Measurements from ENCODE around the gene EPHB6.

Gene EPHB6

GRCh38 chr7:142854372-142855113 lies at the start of gene EPHB6:
EPHB6 (plus strand) TSS chr7:142855076; CDS start chr7:142863228, 8,152 bp downstream.
- peak; percentile 66 for DNase-seq (ENCODE audit: low read depth)
- TF ChIP-seq CTCF (IDR thresholded peaks at IDR 0.05; ENCODE audit: low read length, missing control alignments), result no peak
- H3K4me3 ChIP-seq (replicated peaks; ENCODE audit: low read depth, low read length), result peak within 1 kb of the TSS; percentile 71

GRCh38 chr7:142805350-142806021 lies 49.4 kb upstream of the EPHB6 start:
- no peak for DNase-seq (ENCODE audit: low read depth)
- no peak for TF ChIP-seq CTCF (IDR thresholded peaks at IDR 0.05; ENCODE audit: low read length, missing control alignments)
- no peak overlapping the region for H3K4me3 ChIP-seq (replicated peaks; ENCODE audit: low read depth, low read length)

DNA sequence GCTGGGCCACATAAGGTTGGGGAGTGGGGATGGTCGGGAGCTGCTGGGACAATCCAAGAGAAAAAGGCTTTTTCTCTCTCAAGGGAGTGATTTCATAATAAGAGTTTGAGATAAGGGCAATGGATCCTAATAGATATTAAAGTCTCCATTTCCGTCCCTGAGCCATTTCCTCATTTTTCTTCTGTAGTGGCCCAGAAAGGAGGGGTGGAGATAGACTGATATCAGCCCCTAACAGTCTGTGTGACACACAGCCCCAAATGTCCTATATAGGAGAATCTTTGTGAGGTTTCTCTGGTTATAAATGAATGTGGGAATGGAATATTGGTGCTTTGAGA lies 48.9 kb upstream of the EPHB6 start:
- DNase-seq (ENCODE audit: low read depth), result no peak
- TF ChIP-seq CTCF (IDR thresholded peaks at IDR 0.05; ENCODE audit: low read length, missing control alignments), result no peak
- no peak overlapping the region for H3K4me3 ChIP-seq (replicated peaks; ENCODE audit: low read depth, low read length)

GRCh38 chr7:142806957-142807356 lies 47.9 kb upstream of the EPHB6 start:
- no peak for TF ChIP-seq CTCF (IDR thresholded peaks at IDR 0.05; ENCODE audit: low read length, missing control alignments)
- H3K4me3 ChIP-seq (replicated peaks; ENCODE audit: low read depth, low read length), result no peak overlapping the region
- DNase-seq (ENCODE audit: low read depth), result no peak

DNA sequence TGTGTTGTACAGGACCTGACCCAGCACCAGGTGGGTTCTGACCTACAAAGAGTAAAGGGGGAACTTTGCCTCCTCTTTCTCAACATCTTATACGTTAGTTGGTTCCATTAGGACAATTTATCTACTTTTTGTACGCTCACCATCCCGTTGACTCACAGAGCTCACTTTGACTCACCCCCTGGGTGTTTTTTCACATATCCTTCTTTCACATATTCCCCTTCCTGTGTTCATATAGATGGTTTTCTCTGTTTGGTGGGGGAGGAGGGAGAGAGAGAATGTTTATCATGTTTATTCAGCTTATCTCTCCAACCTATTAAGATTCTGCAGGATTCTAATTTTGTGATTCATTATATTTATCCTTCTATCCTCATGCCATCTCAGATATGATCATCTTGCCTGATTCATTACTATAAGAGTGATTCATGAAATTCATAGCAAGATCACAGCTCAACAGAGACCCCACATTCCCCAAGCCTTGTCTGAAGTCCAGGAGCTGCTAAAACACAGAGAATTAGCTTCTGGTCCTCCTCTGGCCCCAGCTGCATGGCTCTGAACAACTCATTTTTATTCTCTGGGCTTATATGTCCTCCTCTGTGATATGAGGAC lies 46.9 kb upstream of the EPHB6 start:
- no peak overlapping the region for H3K4me3 ChIP-seq (replicated peaks; ENCODE audit: low read depth, low read length)
- TF ChIP-seq CTCF (IDR thresholded peaks at IDR 0.05; ENCODE audit: low read length, missing control alignments), result no peak
- peak; percentile 20 for DNase-seq (ENCODE audit: low read depth)

DNA sequence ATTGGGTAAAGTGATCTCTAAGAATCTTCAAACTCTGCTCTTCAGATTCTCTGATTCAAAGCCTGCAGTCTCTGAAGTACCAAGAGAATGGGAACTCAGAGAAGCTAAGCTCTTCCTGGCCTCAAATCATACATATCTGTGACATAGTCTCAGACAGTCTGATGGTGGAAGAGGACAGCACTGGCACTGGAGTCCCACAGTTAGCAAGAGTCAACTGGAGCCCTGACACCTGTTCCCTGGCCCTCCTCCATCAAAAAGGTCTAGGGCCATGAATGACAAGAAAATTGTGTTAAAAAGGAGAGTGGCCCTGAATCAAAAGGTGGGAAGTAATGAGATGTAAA lies 46.4 kb upstream of the EPHB6 start:
- H3K4me3 ChIP-seq (replicated peaks; ENCODE audit: low read depth, low read length), result no peak overlapping the region
- DNase-seq (ENCODE audit: low read depth), result no peak
- TF ChIP-seq CTCF (IDR thresholded peaks at IDR 0.05; ENCODE audit: low read length, missing control alignments), result no peak
